Tibial nerve (tissue), 4 donors: ENCODE results near the gene SULT2A1. TPM values are rescaled to one million over a fixed set of nuclear protein-coding genes. Genes with fewer than 3 reads are reported as not detected.
"Not testable (repeated sequence)": the region's sequence is repeated elsewhere in the genome, so short reads cannot be mapped to it uniquely, and the experiment has no call there.

Source experiments
- DNase-seq, 2 donors: peaks; one replicate each; pipeline ENCODE4 v3.0.0-alpha.2; 2019; ENCODE audit warnings: low spot score in 2 of 2
- H3K27ac ChIP-seq, 4 donors: fragments of 200-600 bp; sonication (generic) in 3 of 4; one replicate each; pipeline ENCODE4 v1.5.1; 2017 to 2019; ENCODE audit warnings: mild to moderate bottlenecking in 1 of 4
- H3K27me3 ChIP-seq, 2 donors: fragments of 200-600 bp; sonication (generic) in 1 of 2; one replicate each; pipeline versions ENCODE4 v1.5.1 to v1.6.0; 2017 to 2019
- H3K36me3 ChIP-seq, 3 donors: fragments of 200-600 bp; sonication (generic); one replicate each; pipeline ENCODE4 v1.5.1; 2018 to 2019
- H3K4me1 ChIP-seq, 4 donors: fragments of 200-600 bp; sonication (generic) in 3 of 4; one replicate each; pipeline ENCODE4 v1.5.1; 2017 to 2019
- H3K4me3 ChIP-seq, 4 donors: fragments of 200-600 bp; sonication (generic) in 3 of 4; one replicate each; pipeline ENCODE4 v1.5.1; 2017 to 2019; ENCODE audit warnings: mild to moderate bottlenecking in 1 of 4, moderate library complexity in 1 of 4
- H3K9me3 ChIP-seq, 4 donors: fragments of 200-600 bp; sonication (generic) in 3 of 4; one replicate each; pipeline ENCODE4 v1.5.1; 2017 to 2019
- EP300 ChIP-seq, 2 donors: sonication (generic); formaldehyde crosslinking; IDR thresholded peaks; one replicate each; pipeline ENCODE4 v1.6.1; 2017; ENCODE audit warnings: antibody characterized with exemption in 2 of 2, mild to moderate bottlenecking in 1 of 2
- POLR2A ChIP-seq, 2 donors: fragments of 450-650 bp; IDR thresholded peaks; one replicate each; pipeline ENCODE4 v1.6.1; 2017; ENCODE audit warnings: antibody characterized with exemption in 2 of 2, mild to moderate bottlenecking in 2 of 2, moderate library complexity in 2 of 2
- WGBS, 2 donors: methylation state at CpG; one replicate each; pipeline ENCODE4 v1.1.5; 2018; 5-methylcytosine and 5-hydroxymethylcytosine counted together
- total RNA-seq, 4 donors: library from RNA; depleted of rRNA; stranded (reverse); fragments of >200 nt; gene quantifications; one replicate each; pipeline ENCODE4 v1.1.0, GENCODE V29; 2016
- TF ChIP-seq, protein P1 (sequence below), 5 experiments: fragments of 200-600 bp in 3 of 5; fragments of 450-650 bp in 2 of 5; sonication (generic) in 3 of 5; IDR thresholded peaks; one replicate each; pipeline ENCODE4 v1.5.1; 2016 to 2019; ENCODE audit warnings: antibody characterized with exemption in 5 of 5, mild to moderate bottlenecking in 3 of 5, moderate library complexity in 2 of 5

Gene SULT2A1
- total RNA-seq, 4 donors from 2014 or later = not detected

DNA sequence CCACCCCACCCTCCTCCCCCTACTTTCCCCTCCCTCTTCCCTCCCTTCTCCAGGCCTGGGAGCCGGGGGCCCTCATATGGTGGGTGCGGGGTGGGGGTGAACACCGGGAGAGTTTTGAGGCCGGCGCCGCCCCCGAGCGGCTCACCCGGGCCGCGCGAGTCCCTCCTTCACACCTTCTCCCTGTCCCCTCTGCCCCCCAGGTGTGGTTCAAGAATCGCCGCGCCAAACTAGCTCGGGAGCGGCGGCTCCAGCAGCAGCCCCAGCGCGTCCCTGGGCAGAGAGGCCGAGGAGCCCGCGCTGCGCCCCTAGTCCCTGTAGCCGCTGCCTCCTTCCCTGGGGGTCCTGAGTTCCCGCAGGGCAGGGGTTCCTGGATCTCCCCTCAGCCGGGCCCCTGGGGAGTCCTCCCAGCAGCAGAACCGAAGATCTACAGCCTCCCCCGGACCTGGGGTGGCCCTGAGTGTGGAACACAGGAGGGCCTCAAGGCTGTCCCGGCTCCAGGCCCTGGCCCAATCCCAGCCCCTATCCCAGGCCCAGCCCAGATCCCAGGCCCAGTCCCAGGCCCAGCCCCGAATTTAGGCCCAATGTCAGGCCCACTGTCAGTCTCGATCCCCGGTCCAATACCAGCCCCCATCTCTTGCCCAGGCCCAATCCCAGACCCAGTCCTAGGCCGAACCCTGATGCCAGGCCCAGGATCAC lies 25.4 kb downstream of the SULT2A1 start:
- H3K27me3 ChIP-seq = no peaks in the 10 kb centered on the region
- no peak for TF ChIP-seq EP300 (IDR thresholded peaks at IDR 0.05)
- TF ChIP-seq, protein P1, sequence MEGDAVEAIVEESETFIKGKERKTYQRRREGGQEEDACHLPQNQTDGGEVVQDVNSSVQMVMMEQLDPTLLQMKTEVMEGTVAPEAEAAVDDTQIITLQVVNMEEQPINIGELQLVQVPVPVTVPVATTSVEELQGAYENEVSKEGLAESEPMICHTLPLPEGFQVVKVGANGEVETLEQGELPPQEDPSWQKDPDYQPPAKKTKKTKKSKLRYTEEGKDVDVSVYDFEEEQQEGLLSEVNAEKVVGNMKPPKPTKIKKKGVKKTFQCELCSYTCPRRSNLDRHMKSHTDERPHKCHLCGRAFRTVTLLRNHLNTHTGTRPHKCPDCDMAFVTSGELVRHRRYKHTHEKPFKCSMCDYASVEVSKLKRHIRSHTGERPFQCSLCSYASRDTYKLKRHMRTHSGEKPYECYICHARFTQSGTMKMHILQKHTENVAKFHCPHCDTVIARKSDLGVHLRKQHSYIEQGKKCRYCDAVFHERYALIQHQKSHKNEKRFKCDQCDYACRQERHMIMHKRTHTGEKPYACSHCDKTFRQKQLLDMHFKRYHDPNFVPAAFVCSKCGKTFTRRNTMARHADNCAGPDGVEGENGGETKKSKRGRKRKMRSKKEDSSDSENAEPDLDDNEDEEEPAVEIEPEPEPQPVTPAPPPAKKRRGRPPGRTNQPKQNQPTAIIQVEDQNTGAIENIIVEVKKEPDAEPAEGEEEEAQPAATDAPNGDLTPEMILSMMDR (IDR thresholded peaks at IDR 0.05) = no peak
- peaks cover 0 to 2% (median 0%) of the 10 kb centered on the region in 4 donors for H3K9me3 ChIP-seq
- H3K4me3 ChIP-seq = no peak overlapping the region
- WGBS, 2 donors = 31 to 60% methylated on average over 20 to 27 of the region's 34 CpGs
- H3K27ac ChIP-seq = no peak overlapping the region
- H3K36me3 ChIP-seq = no peaks in the 10 kb centered on the region
- peaks cover 0 to 6% (median 0%) of the 10 kb centered on the region in 4 donors for H3K4me1 ChIP-seq
- DNase-seq = no peak

DNA sequence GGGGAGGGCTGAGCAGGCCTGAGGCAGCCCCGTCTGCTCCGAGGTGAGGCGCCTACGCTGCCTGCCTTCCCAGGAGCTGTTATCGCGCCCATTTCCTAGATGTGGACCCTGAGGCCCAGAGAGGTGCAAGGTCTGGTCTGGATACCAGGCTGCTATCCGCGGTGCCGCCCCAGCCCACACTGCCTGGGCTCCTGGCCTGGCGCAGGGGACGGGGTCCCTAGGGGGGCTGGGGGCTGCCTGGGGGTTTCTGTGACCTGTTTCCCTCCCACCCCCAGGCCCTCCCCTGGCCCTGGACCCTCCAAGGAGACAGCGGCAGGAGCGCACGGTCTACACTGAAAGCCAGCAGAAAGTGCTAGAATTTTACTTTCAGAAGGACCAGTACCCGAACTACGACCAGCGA lies 26.3 kb downstream of the SULT2A1 start:
- H3K4me3 ChIP-seq, H3K36me3 ChIP-seq, H3K4me1 ChIP-seq, DNase-seq, H3K27ac ChIP-seq, H3K9me3 ChIP-seq, H3K27me3 ChIP-seq: not testable (repeated sequence)
- no CpG with 5 or more reads among the region's 17 CpGs for WGBS, 2 donors

DNA sequence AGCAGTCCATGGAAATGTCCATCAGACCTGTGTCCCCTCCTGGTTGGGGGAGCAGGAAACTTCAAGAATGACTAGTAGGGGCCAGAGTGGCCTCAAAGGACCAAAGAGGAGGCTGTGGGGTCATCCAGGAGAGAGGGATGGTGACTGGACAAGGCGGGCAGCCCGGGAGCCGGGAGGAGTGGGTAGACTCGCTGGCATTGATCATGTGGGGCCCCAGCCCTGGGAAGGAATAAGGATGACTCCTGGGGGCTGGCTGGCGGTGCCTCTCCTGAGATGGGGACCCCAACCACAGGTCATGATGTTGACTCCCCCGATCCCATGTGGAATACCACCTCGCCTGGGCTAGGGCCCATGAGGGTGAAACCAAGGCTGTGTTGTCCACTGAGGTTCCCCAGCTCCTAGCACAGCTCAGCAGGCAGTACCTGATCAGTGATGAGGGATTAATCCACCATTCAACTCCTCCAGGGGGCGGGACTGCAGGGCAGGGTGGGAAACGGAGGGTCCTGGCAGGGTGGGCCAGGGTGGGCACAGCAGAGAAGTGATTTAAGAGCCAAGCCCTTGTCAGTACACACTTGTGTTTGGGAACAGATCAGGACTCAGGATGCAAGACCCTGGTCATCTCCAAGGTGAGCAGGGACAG lies 27.3 kb downstream of the SULT2A1 start, which contains the start of gene TPRX2:
Gene TPRX2, plus strand, starts transcription at position 590 of the 640 bp plus-strand sequence. Its CDS starts 12 bp downstream, at position 602.
- not testable (repeated sequence) for H3K4me3 ChIP-seq, H3K27me3 ChIP-seq, H3K4me1 ChIP-seq, H3K27ac ChIP-seq, H3K9me3 ChIP-seq, DNase-seq, H3K36me3 ChIP-seq
- WGBS, 2 donors = 86 to 96% methylated on average over 8 to 9 of the region's 9 CpGs

DNA sequence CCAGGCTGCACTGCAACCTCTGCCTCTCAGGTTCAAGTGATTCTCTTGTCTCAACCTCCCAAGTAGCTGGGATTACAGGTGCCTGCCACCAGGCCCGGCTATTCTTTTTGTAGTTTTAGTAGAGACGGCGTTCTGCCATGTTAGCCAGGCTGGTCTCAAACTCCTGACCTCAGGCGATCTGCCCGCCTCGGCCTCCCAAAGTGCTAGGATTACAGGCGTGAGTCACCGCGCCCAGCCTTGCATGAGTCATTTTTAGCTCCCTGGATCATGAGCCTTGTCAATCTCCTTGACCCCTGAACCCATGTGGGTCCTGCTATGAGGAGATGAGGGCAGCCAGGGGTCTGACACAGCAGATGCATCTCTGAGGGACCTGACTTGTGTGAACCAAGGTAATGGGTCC lies 27.9 kb downstream of the SULT2A1 start:
- not testable (repeated sequence) for H3K9me3 ChIP-seq, DNase-seq, H3K27ac ChIP-seq, H3K4me1 ChIP-seq, H3K27me3 ChIP-seq, H3K4me3 ChIP-seq, H3K36me3 ChIP-seq
- WGBS, 2 donors = 79 to 91% methylated on average over 9 of the region's 9 CpGs

DNA sequence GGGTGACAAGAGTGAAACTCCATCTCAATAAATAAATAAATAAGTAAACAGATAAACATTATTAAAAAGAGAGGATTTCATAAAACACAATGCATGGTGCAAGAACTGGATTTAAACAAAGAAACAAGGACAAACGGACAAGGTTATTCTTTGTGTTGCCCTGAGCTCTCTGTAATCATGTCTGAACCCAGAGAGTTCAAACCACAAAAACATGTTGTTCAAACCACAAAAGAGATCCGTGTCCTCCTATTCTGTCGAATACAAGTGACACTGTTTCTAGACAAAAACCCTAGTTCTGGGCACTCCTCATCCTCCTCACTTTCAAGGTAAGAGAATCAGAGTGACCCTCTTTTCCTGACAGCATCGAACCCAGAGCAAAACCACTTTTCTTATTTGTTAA lies 31.7 kb downstream of the SULT2A1 start:
- Histone ChIP-seq H3K27ac (no peak overlapping the region), H3K9me3 (no peaks in the 10 kb centered on the region), H3K4me3 (no peak overlapping the region), H3K36me3 (no peaks in the 10 kb centered on the region), H3K27me3 (peaks cover 0 to 35% of the 10 kb centered on the region in 2 donors), H3K4me1 (no peaks in the 10 kb centered on the region)
- WGBS, 2 donors = 51 to 54% methylated on average over 4 of the region's 4 CpGs
- TF ChIP-seq POLR2A (IDR thresholded peaks at IDR 0.05) = no peak
- no peak for TF ChIP-seq EP300 (IDR thresholded peaks at IDR 0.05)
- TF ChIP-seq, protein P1 (IDR thresholded peaks at IDR 0.05) = no peak
- no peak for DNase-seq

DNA sequence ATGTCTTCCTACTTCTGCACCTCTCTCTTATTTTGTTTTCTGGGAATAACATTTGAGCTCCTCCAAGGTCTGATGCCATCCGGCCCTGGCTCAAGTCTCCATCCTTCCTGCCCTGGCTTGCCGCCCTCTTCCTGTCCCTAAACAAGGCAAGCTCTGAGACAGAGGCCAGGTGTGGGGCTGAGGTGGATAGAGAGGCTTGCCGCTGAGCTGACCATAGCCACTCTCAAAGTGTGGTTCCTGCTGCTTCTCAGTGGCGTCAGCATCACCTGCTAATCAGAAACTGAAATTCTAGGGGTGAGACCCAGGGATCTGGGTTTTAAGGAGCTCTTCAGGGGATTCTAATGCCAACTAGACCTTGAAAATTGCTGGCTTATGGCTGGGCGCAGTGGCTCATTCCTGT lies 33.1 kb downstream of the SULT2A1 start:
- Histone ChIP-seq H3K4me3 (no peak overlapping the region), H3K27me3 (peaks cover 0 to 49% of the 10 kb centered on the region in 2 donors), H3K9me3 (no peaks in the 10 kb centered on the region), H3K4me1 (no peaks in the 10 kb centered on the region), H3K27ac (no peak overlapping the region), H3K36me3 (no peaks in the 10 kb centered on the region)
- 69 to 74% methylated on average over 5 of the region's 5 CpGs for WGBS, 2 donors
- TF ChIP-seq, protein P1 (IDR thresholded peaks at IDR 0.05) = no peak
- no peak for TF ChIP-seq EP300 (IDR thresholded peaks at IDR 0.05)
- no peak for TF ChIP-seq POLR2A (IDR thresholded peaks at IDR 0.05)
- no peak for DNase-seq
